ENCODE results near the gene DDIT4. TPM values are rescaled to one million over a fixed set of nuclear protein-coding genes. Genes with fewer than 3 reads are reported as not detected.

The DDIT4 gene
- total RNA-seq, 1 experiment from 2014 or later = 157 TPM

DNA sequence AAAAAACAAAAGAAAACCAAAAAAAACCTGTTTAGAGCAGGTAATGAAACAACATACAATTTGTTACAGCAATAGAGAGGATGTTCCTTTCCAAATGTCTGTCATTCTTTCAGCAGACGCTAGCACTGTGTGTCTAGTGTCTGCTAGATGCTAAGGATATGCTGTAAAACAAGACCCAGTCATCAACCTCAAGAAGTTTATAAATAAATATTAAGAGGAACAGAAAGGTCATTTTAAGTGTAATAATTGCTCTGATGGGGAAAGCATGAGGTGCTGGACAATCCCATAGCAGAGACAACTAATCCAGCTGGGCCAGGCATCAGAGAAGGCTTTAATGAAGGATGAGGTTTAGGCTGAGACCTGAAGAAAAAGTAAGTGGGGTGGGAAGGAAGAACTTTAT, 34.3 kb upstream of the DDIT4 start:
- ChIA-PET POLR2A (no interaction called here), CTCF (interaction anchor here (0.6 to 0.7 kb wide), 2 partner anchors 29 to 82 kb away, joined by 3 to 4 read pairs; no protein-coding TSS in a partner anchor)
- DNase-seq (ENCODE audit: low read depth, low spot score) (no peak), ATAC-seq (no peak)
- in situ Hi-C loops (cut with HindIII; ENCODE audit: low pct_unique_long_range_greater_than_20kb, low sequenced_read_pairs) (no loop called here), intact Hi-C loops (cut with micrococcal nuclease; ENCODE audit: unreplicated experiment) (no loop called here)
- Histone ChIP-seq H3K9me3 (ENCODE audit: control insufficient read depth, insufficient read depth, low read depth, low read length) (no peaks in the 10 kb centered on the region), H3K27me3 (ENCODE audit: control insufficient read depth, insufficient read depth, low read length) (no peaks in the 10 kb centered on the region), H3K4me1 (ENCODE audit: control insufficient read depth, insufficient read depth, low read length) (peaks cover 7% of the 10 kb centered on the region), H3K4me3 (ENCODE audit: low read depth in 2 of 2, low read length in 2 of 2) (no peak overlapping the region), H3K36me3 (ENCODE audit: control insufficient read depth, insufficient read depth, low read length) (peaks cover 8% of the 10 kb centered on the region; the same call in 1 of the 2 replicates), H3K27ac (ENCODE audit: low read length) (no peak overlapping the region)
- BruUV-seq (replicated peaks) = no TSS peak
- TF ChIP-seq, protein P1, sequence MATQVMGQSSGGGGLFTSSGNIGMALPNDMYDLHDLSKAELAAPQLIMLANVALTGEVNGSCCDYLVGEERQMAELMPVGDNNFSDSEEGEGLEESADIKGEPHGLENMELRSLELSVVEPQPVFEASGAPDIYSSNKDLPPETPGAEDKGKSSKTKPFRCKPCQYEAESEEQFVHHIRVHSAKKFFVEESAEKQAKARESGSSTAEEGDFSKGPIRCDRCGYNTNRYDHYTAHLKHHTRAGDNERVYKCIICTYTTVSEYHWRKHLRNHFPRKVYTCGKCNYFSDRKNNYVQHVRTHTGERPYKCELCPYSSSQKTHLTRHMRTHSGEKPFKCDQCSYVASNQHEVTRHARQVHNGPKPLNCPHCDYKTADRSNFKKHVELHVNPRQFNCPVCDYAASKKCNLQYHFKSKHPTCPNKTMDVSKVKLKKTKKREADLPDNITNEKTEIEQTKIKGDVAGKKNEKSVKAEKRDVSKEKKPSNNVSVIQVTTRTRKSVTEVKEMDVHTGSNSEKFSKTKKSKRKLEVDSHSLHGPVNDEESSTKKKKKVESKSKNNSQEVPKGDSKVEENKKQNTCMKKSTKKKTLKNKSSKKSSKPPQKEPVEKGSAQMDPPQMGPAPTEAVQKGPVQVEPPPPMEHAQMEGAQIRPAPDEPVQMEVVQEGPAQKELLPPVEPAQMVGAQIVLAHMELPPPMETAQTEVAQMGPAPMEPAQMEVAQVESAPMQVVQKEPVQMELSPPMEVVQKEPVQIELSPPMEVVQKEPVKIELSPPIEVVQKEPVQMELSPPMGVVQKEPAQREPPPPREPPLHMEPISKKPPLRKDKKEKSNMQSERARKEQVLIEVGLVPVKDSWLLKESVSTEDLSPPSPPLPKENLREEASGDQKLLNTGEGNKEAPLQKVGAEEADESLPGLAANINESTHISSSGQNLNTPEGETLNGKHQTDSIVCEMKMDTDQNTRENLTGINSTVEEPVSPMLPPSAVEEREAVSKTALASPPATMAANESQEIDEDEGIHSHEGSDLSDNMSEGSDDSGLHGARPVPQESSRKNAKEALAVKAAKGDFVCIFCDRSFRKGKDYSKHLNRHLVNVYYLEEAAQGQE (IDR thresholded peaks at IDR 0.05; ENCODE audit: insufficient read depth in 1 of 2, low read depth in 2 of 2, low read length in 1 of 2) = no peak
- TF ChIP-seq TCF7L2 (IDR thresholded peaks at IDR 0.05; ENCODE audit: low read depth, low read length) = no peak
- no peak for TF ChIP-seq SIN3A (IDR thresholded peaks at IDR 0.05; ENCODE audit: borderline replicate concordance, insufficient read depth, low read depth, low read length)
- no peak for TF ChIP-seq POLR2AphosphoS5 (IDR thresholded peaks at IDR 0.05; ENCODE audit: low read depth, low read length)
- TF ChIP-seq, protein P2, sequence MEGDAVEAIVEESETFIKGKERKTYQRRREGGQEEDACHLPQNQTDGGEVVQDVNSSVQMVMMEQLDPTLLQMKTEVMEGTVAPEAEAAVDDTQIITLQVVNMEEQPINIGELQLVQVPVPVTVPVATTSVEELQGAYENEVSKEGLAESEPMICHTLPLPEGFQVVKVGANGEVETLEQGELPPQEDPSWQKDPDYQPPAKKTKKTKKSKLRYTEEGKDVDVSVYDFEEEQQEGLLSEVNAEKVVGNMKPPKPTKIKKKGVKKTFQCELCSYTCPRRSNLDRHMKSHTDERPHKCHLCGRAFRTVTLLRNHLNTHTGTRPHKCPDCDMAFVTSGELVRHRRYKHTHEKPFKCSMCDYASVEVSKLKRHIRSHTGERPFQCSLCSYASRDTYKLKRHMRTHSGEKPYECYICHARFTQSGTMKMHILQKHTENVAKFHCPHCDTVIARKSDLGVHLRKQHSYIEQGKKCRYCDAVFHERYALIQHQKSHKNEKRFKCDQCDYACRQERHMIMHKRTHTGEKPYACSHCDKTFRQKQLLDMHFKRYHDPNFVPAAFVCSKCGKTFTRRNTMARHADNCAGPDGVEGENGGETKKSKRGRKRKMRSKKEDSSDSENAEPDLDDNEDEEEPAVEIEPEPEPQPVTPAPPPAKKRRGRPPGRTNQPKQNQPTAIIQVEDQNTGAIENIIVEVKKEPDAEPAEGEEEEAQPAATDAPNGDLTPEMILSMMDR (IDR thresholded peaks at IDR 0.05) = no peak

DNA sequence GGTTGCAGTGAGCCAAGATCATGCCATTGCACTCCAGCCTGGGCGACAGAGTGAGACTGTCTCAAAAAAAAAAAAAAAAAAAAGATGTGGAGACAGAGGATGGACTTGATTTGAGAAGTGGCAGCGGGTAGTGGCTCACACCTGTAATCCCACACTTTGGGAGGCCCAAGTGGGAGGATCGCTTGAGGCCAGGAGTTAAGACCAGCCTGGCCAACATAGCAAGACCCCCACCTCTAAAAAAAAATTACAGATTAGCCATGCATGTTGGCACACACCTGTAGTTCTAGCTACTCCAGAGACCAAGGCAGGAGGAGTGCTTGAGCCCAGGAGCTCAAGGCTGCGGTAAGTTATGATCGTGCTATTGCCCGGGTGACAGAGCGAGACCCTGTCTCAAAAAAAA, 33.4 kb upstream of the DDIT4 start:
- peaks cover 13% of the 10 kb centered on the region for H3K4me1 ChIP-seq (ENCODE audit: control insufficient read depth, insufficient read depth, low read length)
- DNase-seq (ENCODE audit: low read depth, low spot score) = no peak
- ATAC-seq = no peak
- H3K9me3 ChIP-seq (ENCODE audit: control insufficient read depth, insufficient read depth, low read depth, low read length) = no peaks in the 10 kb centered on the region
- no peak overlapping the region for H3K4me3 ChIP-seq (ENCODE audit: low read depth in 2 of 2, low read length in 2 of 2)
- peaks cover 6% of the 10 kb centered on the region; the same call in 1 of the 2 replicates for H3K36me3 ChIP-seq (ENCODE audit: control insufficient read depth, insufficient read depth, low read length)
- in situ Hi-C loops (cut with HindIII; ENCODE audit: low pct_unique_long_range_greater_than_20kb, low sequenced_read_pairs) = no loop called here
- ChIA-PET CTCF (interaction anchor here (0.7 kb wide), 1 partner anchor 30 kb away, joined by 3 read pairs; no protein-coding TSS in a partner anchor), POLR2A (no interaction called here)
- BruUV-seq (replicated peaks) = no TSS peak
- no peak overlapping the region for H3K27ac ChIP-seq (ENCODE audit: low read length)
- no peaks in the 10 kb centered on the region for H3K27me3 ChIP-seq (ENCODE audit: control insufficient read depth, insufficient read depth, low read length)
- intact Hi-C loops (cut with micrococcal nuclease; ENCODE audit: unreplicated experiment) = no loop called here
- TF ChIP-seq, protein P1 (IDR thresholded peaks at IDR 0.05; ENCODE audit: insufficient read depth in 1 of 2, low read depth in 2 of 2, low read length in 1 of 2) = no peak
- TF ChIP-seq, protein P2 (IDR thresholded peaks at IDR 0.05) = no peak
- TF ChIP-seq TCF7L2 (IDR thresholded peaks at IDR 0.05; ENCODE audit: low read depth, low read length) = no peak
- no peak for TF ChIP-seq POLR2AphosphoS5 (IDR thresholded peaks at IDR 0.05; ENCODE audit: low read depth, low read length)
- no peak for TF ChIP-seq SIN3A (IDR thresholded peaks at IDR 0.05; ENCODE audit: borderline replicate concordance, insufficient read depth, low read depth, low read length)
